Naive thymus-derived CD4-positive, alpha-beta T cell (primary cell): Measurements from ENCODE around the gene PVRIG. TPM values are rescaled to one million over a fixed set of nuclear protein-coding genes. Genes with fewer than 3 reads are reported as not detected.
"Not testable (repeated sequence)": the region's sequence is repeated elsewhere in the genome, so short reads cannot be mapped to it uniquely, and the experiment has no call there.

Source experiments
- ATAC-seq: fragments of 150-1000 bp; cut with Tn5 transposase; 2 replicates; pipeline ENCODE4 v1.10.0; 2021; ENCODE audit warnings: mild to moderate bottlenecking, moderate library complexity
- CTCF ChIA-PET: fragments of 350-600 bp; sonication (Branson Sonifier 250); formaldehyde crosslinking; loops from one replicate; lab custom pipeline; 2021; ENCODE audit warnings: antibody characterized with exemption; lab: Charles Lee
- POLR2A ChIA-PET: fragments of 350-600 bp; sonication (Branson Sonifier 250); formaldehyde crosslinking; loops from one replicate; lab custom pipeline; 2021; ENCODE audit warnings: antibody characterized with exemption, inconsistent platforms; lab: Charles Lee
- DNase-seq, 9 donors: peaks; one replicate each; pipeline versions ENCODE4 v3.0.0 to v3.0.0-alpha.2; 2020 to 2022; ENCODE audit warnings: mixed read lengths in 1 of 9
- H3K27ac ChIP-seq: one replicate; pipeline ENCODE4 v1.7.0; 2013; ENCODE audit warnings: mild to moderate bottlenecking, low read depth, low read length, moderate library complexity
- H3K27me3 ChIP-seq, 2 donors: one replicate each; pipeline ENCODE4 v1.7.0; 2013; ENCODE audit warnings: low read length in 2 of 2, mild to moderate bottlenecking in 2 of 2, moderate library complexity in 2 of 2; ENCODE audit not compliant: control insufficient read depth in 2 of 2, insufficient read depth in 2 of 2
- H3K36me3 ChIP-seq, 3 experiments: 1 replicate in 2 of 3; 2 replicates in 1 of 3; pipeline ENCODE4 v1.7.0; 2013; ENCODE audit warnings: low read length in 3 of 3, mild to moderate bottlenecking in 3 of 3, moderate library complexity in 1 of 3; ENCODE audit not compliant: insufficient read depth in 3 of 3, control insufficient read depth in 2 of 3
- H3K4me1 ChIP-seq, 2 donors: one replicate each; pipeline ENCODE4 v1.7.0; 2013; ENCODE audit warnings: low read length in 2 of 2, mild to moderate bottlenecking in 2 of 2, moderate library complexity in 1 of 2; ENCODE audit not compliant: control insufficient read depth in 2 of 2, insufficient read depth in 2 of 2
- H3K4me3 ChIP-seq: 2 replicates; pipeline ENCODE4 v1.7.0; 2013; ENCODE audit warnings: mild to moderate bottlenecking, low read length
- H3K9me3 ChIP-seq, 3 experiments: 1 replicate in 2 of 3; 2 replicates in 1 of 3; pipeline ENCODE4 v1.7.0; 2013; ENCODE audit warnings: low read length in 3 of 3; ENCODE audit not compliant: control insufficient read depth in 2 of 3
- H3K27ac Mint-ChIP-seq, 9 donors: one replicate each; pipeline ENCODE4 v1.8.0; 2020 to 2022; ENCODE audit warnings: mixed read lengths in 9 of 9, mild to moderate bottlenecking in 8 of 9, moderate library complexity in 5 of 9, inconsistent platforms in 2 of 9
- H3K27me3 Mint-ChIP-seq, 5 donors: one replicate each; pipeline ENCODE4 v1.8.0; 2021 to 2022; ENCODE audit warnings: mixed read lengths in 5 of 5, mild to moderate bottlenecking in 1 of 5
- H3K36me3 Mint-ChIP-seq, 5 donors: one replicate each; pipeline ENCODE4 v1.8.0; 2020 to 2022; ENCODE audit warnings: mixed read lengths in 5 of 5, mild to moderate bottlenecking in 3 of 5, inconsistent platforms in 1 of 5
- H3K4me1 Mint-ChIP-seq, 7 donors: one replicate each; pipeline ENCODE4 v1.8.0; 2020 to 2022; ENCODE audit warnings: mixed read lengths in 7 of 7, mild to moderate bottlenecking in 3 of 7, inconsistent platforms in 1 of 7
- H3K4me3 Mint-ChIP-seq, 10 donors: one replicate each; pipeline ENCODE4 v1.8.0; 2020 to 2022; ENCODE audit warnings: mild to moderate bottlenecking in 10 of 10, mixed read lengths in 10 of 10, moderate library complexity in 6 of 10, inconsistent platforms in 2 of 10
- H3K9me3 Mint-ChIP-seq, 11 donors: one replicate each; pipeline ENCODE4 v1.8.0; 2020 to 2022; ENCODE audit warnings: mixed read lengths in 11 of 11, mild to moderate bottlenecking in 4 of 11, inconsistent platforms in 1 of 11, moderate library complexity in 1 of 11
- intact Hi-C, 2 donors: fragments of 100-400 bp; cut with micrococcal nuclease; formaldehyde crosslinking; loops; one replicate each; pipeline ENCODE4 v1.15.1; 2023
- polyA plus RNA-seq, 2 donors: library from polyadenylated mRNA; unstranded; fragments of 300-500 nt; fragmentation: Illumina TruSeq; gene quantifications; one replicate each; pipeline ENCODE4 v1.2.3, GENCODE V29; 2021
- total RNA-seq, 6 experiments: library from RNA in 5 of 6; stranded (reverse) in 5 of 6; gene quantifications; 1 replicate in 5 of 6; 2 replicates in 1 of 6; pipeline ENCODE4 v1.2.3 and lab custom pipeline; 2021 to 2026

The PVRIG gene
- total and polyA plus RNA-seq, 7 experiments from 2014 or later, result 32.1 to 88.7 (median 69.5) TPM

DNA sequence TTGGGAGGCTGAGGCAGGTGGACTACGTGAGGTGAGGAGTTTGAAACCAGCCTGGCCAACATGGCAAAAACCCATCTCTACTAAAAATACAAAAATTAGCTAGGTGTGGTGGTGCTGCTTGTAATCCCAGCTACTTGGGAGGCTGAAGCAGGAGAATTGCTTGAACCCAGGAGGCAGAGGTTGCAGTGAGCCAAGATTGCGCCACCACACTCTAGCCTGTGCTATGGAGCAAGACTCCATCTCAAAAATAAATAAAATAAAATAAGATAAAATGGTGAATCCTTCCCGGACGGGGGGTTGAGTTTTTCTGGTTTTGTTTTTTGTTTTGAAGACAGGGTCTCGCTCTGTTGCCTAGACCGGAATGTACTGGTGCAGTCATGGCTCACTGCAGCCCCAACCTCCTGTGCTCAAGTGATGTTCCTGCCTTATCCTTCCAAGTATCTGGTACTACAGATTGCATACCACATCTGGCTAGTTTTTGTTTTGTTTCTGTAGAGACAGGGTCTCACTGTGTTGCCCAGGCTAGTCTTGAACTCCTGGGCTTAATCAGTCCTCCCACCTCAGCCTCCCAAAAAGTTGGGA, 27.4 kb upstream of the PVRIG start:
- peak overlapping the region in 8 of 10 donors; percentile 5 to 75 (median 50) for H3K4me3 Mint-ChIP-seq
- peak overlapping the region in 8 of 9 donors; percentile 68 to 86 (median 83) for H3K27ac Mint-ChIP-seq
- peak overlapping the region; percentile 0 for H3K27ac ChIP-seq

DNA sequence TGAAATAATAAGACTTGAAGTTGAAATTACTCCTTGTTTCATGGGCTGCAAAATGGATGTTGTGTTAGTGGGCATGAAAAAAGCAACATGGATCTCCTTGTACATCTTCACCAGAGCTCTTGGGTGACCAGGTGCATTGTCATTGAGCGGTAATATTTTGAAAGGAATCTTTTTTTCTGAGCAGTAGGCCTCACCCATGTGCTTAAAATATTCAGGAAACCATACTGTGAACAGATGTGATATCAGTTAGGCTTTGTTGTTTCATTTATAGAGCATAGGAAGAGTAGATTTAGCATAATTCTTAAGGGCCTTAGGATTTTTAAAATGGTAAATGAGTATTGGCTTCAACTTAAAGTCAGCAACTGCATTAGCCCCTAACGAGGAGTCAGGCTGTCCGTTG, 26.8 kb upstream of the PVRIG start:
- peak overlapping the region in 5 of 10 donors; percentile 22 to 75 (median 37) for H3K4me3 Mint-ChIP-seq
- peaks cover 16 to 61% (median 55%) of the 10 kb centered on the region in 7 donors for H3K4me1 Mint-ChIP-seq
- ATAC-seq, result no peak
- DNase-seq, result peak in 1 of 9 donors; percentile 21
- no peaks in the 10 kb centered on the region for H3K9me3 Mint-ChIP-seq
- ChIA-PET CTCF (interaction anchor here (0.5 to 1.6 kb wide), 7 partner anchors 11 to 44 kb away, joined by 3 to 5 read pairs (median 4); partner anchors contain the start of gene LAMTOR4), POLR2A (interaction anchor here (0.6 to 1.9 kb wide), 5 partner anchors 15 to 48 kb away, joined by 3 to 8 read pairs (median 6); partner anchors contain the start of gene STAG3)
- H3K36me3 Mint-ChIP-seq, result peaks cover 0 to 9% (median 0%) of the 10 kb centered on the region in 5 donors
- Histone ChIP-seq H3K36me3 (no peaks in the 10 kb centered on the region), H3K27me3 (no peaks in the 10 kb centered on the region), H3K4me1 (peaks cover 0 to 22% of the 10 kb centered on the region in 2 donors), H3K27ac (peak overlapping the region; percentile 0), H3K9me3 (no peaks in the 10 kb centered on the region), H3K4me3 (no peak overlapping the region)
- intact Hi-C loops, result no loop called here
- peak overlapping the region in 8 of 9 donors; percentile 3 to 86 (median 68) for H3K27ac Mint-ChIP-seq
- no peaks in the 10 kb centered on the region for H3K27me3 Mint-ChIP-seq

More for the DNA sequence above, 27.4 kb upstream of the PVRIG start:
- H3K9me3 Mint-ChIP-seq, H3K27me3 ChIP-seq, H3K36me3 ChIP-seq, DNase-seq, H3K4me3 ChIP-seq, ATAC-seq, H3K9me3 ChIP-seq, intact Hi-C loops, H3K27me3 Mint-ChIP-seq, H3K36me3 Mint-ChIP-seq: not testable (repeated sequence)
- ChIA-PET POLR2A (interaction anchor here (0.6 to 1.2 kb wide), 3 partner anchors 14 to 47 kb away, joined by 3 to 6 read pairs (median 6); partner anchors contain the start of gene STAG3), CTCF (interaction anchor here (0.5 to 1.6 kb wide), 7 partner anchors 19 to 44 kb away, joined by 3 to 5 read pairs (median 4); partner anchors contain the start of gene LAMTOR4)
- peaks cover 0 to 22% of the 10 kb centered on the region in 2 donors for H3K4me1 ChIP-seq
- peaks cover 16 to 61% (median 55%) of the 10 kb centered on the region in 7 donors for H3K4me1 Mint-ChIP-seq

DNA sequence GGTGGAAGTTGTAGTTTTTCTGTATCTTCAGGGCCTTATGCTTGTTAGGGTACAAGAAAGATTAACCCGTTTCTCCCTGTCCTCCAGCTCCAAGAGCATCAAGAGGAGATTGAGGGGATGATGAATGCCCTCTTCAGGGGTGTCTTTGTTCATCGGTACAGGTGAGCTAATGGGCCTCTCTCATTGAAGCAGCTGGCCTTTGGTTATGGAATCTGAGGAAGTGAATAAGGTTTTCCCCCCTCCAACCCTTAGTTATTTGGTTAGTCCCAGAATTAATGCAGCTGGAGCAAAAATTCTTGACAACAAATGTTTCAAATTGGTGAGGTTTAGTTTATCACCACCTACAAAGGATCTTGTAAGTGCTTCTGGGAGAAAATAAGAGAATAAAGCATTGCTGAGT, 24.5 kb upstream of the PVRIG start:
- H3K4me1 Mint-ChIP-seq, result peaks cover 9 to 58% (median 49%) of the 10 kb centered on the region in 7 donors
- intact Hi-C loops, result no loop called here
- peak overlapping the region in 1 of 10 donors; percentile 10 for H3K4me3 Mint-ChIP-seq

DNA sequence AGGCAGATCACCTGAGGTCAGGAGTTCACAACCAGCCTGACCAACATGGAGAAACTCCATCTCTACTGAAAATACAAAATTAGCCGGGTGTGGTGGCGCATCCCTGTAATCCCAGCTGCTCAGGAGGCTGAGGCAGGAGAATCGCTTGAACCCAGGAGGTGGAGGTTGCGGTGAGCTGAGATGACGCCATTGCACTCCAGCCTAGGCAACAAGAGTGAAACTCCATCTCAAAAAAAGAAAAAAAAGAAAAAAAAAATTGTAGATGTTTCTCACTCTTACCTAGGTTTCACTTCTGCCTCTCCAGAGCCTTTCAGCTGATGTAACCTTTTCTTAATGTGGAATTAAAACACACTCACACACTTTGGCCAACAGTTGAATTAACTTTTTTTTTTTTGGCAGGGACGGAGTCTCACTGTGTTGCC, 23.8 kb upstream of the PVRIG start:
- H3K9me3 Mint-ChIP-seq, H3K27me3 Mint-ChIP-seq, H3K9me3 ChIP-seq, H3K27me3 ChIP-seq, H3K27ac ChIP-seq, H3K4me3 ChIP-seq, H3K27ac Mint-ChIP-seq, H3K4me3 Mint-ChIP-seq, ATAC-seq, DNase-seq, intact Hi-C loops, H3K36me3 ChIP-seq: not testable (repeated sequence)
- H3K4me1 ChIP-seq, result peaks cover 0 to 15% of the 10 kb centered on the region in 2 donors
- ChIA-PET POLR2A (interaction anchor here (0.6 to 1.5 kb wide), 5 partner anchors 15 to 356 kb away, joined by 3 to 4 read pairs (median 3); no protein-coding TSS in a partner anchor), CTCF (interaction anchor here (0.6 to 0.8 kb wide), 3 partner anchors 62 to 132 kb away, joined by 4 to 7 read pairs (median 6); no protein-coding TSS in a partner anchor)
- Mint-ChIP-seq H3K36me3 (peaks cover 0 to 14% (median 0%) of the 10 kb centered on the region in 5 donors), H3K4me1 (peaks cover 7 to 52% (median 42%) of the 10 kb centered on the region in 7 donors)

More for the DNA sequence above, 24.5 kb upstream of the PVRIG start:
- H3K4me1 ChIP-seq, result peaks cover 0 to 18% of the 10 kb centered on the region in 2 donors
- DNase-seq, result no peak
- no peak overlapping the region for H3K27ac ChIP-seq
- H3K4me3 ChIP-seq, result no peak overlapping the region
- H3K27ac Mint-ChIP-seq, result peak overlapping the region in 3 of 9 donors; percentile 10 to 60 (median 41)
- H3K27me3 ChIP-seq, result no peaks in the 10 kb centered on the region
- CTCF ChIA-PET, result interaction anchor here (1.0 to 1.8 kb wide), 6 partner anchors 12 to 62 kb away, joined by 3 to 10 read pairs (median 4); partner anchors contain the start of gene LAMTOR4
- H3K9me3 Mint-ChIP-seq, result no peaks in the 10 kb centered on the region
- H3K9me3 ChIP-seq, result no peaks in the 10 kb centered on the region
- peaks cover 0 to 14% (median 0%) of the 10 kb centered on the region in 5 donors for H3K36me3 Mint-ChIP-seq
- ATAC-seq, result no peak
- H3K27me3 Mint-ChIP-seq, result no peaks in the 10 kb centered on the region
- no peaks in the 10 kb centered on the region for H3K36me3 ChIP-seq
- POLR2A ChIA-PET, result interaction anchor here (0.6 to 1.5 kb wide), 5 partner anchors 16 to 46 kb away, joined by 3 to 4 read pairs (median 3); partner anchors contain the start of gene LAMTOR4

DNA sequence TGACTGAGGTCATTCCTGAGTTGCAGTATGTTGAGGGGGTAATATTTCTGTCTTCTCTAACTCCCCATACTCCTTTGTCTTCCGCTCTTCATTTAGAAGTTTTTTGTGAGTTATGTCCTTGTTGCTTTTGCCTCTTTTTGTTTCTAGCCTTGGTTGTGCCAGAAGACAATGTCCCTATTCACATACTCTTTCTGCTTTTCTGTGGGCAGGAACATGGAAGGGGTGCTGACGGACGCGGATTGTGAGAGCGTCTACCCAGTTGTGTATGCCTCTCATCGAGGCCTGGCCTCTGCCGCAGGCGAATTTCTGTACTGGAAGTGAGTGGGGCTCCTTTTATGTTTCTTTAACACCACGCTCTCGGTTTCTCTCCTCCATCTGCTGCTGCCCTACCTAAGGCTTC, 21.5 kb upstream of the PVRIG start:
- Mint-ChIP-seq H3K4me1 (peaks cover 0 to 28% (median 21%) of the 10 kb centered on the region in 7 donors), H3K27ac (peak overlapping the region in 1 of 9 donors; percentile 31), H3K9me3 (no peaks in the 10 kb centered on the region), H3K36me3 (peaks cover 0 to 12% (median 0%) of the 10 kb centered on the region in 5 donors), H3K4me3 (no peak overlapping the region), H3K27me3 (no peaks in the 10 kb centered on the region)
- no peaks in the 10 kb centered on the region for H3K9me3 ChIP-seq
- POLR2A ChIA-PET, result no interaction called here
- no peak for DNase-seq
- no peaks in the 10 kb centered on the region for H3K27me3 ChIP-seq
- no peaks in the 10 kb centered on the region for H3K36me3 ChIP-seq
- intact Hi-C loops, result no loop called here
- ATAC-seq, result no peak
- H3K4me1 ChIP-seq, result peaks cover 0 to 4% of the 10 kb centered on the region in 2 donors
- no peak overlapping the region for H3K27ac ChIP-seq
- CTCF ChIA-PET, result interaction anchor here (1.2 kb wide), 1 partner anchor 13 kb away, joined by 3 read pairs; no protein-coding TSS in a partner anchor
- H3K4me3 ChIP-seq, result no peak overlapping the region

DNA sequence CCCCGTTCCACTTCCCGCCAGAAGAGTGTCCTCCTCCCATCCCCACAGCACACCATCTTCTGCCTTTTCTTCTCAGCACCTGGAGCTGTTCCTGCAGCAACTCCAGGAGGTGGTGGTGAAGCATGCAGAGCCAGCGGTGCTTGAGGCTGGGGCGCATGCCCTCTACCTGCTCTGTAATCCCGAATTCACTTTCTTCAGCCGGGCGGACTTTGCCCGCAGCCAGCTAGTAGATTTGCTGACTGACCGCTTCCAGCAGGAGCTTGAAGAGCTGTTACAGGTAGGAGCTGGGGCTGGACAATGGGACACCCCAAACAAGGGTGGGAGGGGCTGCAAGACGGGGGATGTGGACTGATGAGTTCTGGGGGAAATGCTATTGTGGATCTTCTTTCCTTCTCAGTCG, 19.1 kb upstream of the PVRIG start:
- Histone ChIP-seq H3K9me3 (no peaks in the 10 kb centered on the region), H3K27me3 (no peaks in the 10 kb centered on the region), H3K36me3 (no peaks in the 10 kb centered on the region), H3K4me1 (no peaks in the 10 kb centered on the region), H3K27ac (no peak overlapping the region), H3K4me3 (no peak overlapping the region)
- ATAC-seq (no peak), DNase-seq (no peak)
- Mint-ChIP-seq H3K27me3 (no peaks in the 10 kb centered on the region), H3K27ac (peak overlapping the region in 1 of 9 donors; percentile 59), H3K36me3 (peaks cover 0 to 7% (median 7%) of the 10 kb centered on the region in 5 donors), H3K4me1 (peaks cover 0 to 16% (median under 1%) of the 10 kb centered on the region in 7 donors), H3K9me3 (no peaks in the 10 kb centered on the region), H3K4me3 (no peak overlapping the region)
- CTCF ChIA-PET, result no interaction called here
- intact Hi-C loops, result no loop called here
- POLR2A ChIA-PET, result interaction anchor here (0.7 to 1.0 kb wide), 2 partner anchors 9 to 68 kb away, joined by 3 read pairs; no protein-coding TSS in a partner anchor
